Fibroblast of gingiva (primary cell): Measurements from ENCODE around the gene UNC13D.
"Not testable (repeated sequence)": the region's sequence is repeated elsewhere in the genome, so short reads cannot be mapped to it uniquely, and the experiment has no call there.

ENCODE experiments used
- DNase-seq: peaks from one replicate; pipeline ENCODE4 v3.0.0-alpha.2; 2011; ENCODE audit warnings: low read depth

The UNC13D gene

GRCh38 chr17:75843577-75844529 is at the start of gene UNC13D:
UNC13D (minus strand) TSS chr17:75844404; CDS start chr17:75844337, 67 bp downstream.
- DNase-seq = no peak

DNA sequence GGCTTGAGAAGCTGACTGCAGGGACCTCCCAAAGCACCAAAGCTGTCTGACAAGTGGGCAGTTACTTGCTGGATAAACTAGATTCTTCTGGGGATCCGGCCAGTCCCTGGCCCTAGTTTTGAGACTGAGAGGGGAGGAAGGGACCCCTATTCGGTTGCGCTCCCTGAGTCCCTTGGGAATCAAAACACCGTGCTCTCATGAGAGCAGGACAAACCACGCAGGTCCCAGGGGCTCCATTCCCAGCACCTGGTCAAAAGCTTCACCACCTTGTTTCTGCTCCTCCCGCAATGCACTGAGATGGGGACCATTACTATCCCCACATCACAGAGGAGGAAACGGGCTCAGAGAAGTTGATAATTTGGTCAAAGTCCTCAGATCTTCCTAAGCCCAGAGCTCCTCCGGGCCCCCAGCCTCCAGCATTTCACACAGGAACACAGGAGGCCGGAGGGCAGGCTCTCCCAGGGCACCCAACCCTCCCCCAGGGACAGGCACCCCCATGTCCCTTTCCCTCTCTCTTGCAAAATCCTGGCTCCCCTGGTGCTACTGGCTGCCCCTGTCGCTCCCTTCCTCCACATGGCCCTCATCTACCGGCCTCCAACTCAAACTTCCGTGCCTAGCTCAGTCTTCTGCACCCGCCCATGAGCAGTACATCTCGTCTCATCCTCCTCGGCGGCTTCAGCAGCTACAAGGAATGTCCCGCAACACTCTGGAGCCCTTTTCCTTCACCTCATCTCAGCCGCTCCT is 49.3 kb upstream of the UNC13D start:
- no peak for DNase-seq

GRCh38 chr17:75892556-75893224 is 48.5 kb upstream of the UNC13D start:
- DNase-seq = no peak

- DNase-seq = no peak
These were observed 47.7 kb upstream of the UNC13D start for GRCh38 chr17:75891605-75892555.

DNA sequence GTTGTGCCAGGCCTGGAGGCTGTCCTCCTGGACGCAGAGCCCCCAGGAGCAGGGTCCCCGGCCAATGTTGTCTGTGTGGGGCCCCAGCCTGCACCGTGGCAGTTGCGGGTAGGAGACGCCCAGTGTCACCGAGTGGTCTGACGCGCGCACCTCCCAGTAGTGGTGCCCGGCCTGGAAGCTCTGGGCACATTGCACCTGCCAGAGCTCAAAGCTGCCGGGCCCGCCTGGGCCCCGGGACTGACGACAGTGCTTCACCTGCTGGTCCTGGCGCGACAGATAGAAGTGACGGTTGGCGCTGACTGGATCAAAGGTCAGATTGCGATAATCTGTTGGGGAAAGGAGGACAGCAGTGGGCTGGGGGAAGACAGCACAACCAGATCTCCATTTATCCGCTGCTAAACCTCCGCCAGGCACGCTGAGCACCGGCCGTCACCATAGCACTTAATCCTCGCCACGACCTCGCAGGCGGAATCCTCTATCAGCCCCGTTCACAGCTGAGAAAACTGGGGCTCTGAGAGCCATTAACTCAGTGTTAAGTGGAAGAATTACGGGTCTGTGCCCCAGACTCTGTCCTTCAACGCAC is 46.9 kb upstream of the UNC13D start:
- DNase-seq = no peak

DNA sequence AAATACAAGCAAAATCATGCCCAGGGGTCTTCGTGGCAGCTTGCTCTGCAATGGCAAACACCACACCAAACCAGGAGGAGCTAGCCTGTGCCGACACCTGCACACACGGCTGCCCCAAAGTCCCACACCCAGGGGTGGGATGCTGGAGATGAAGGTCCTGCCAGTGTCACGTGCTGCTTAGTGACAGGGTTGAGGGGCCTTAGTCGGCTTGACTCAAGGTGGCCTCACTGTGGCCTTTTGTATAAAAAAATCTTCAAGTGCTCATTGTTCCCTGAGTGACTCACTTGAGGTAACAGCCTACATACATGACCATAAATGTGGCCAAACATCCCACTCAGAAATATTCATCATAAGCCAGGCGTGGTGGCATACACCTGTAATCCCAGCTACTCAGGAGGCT is 45.2 kb upstream of the UNC13D start:
- DNase-seq = no peak

- DNase-seq = no peak
These were observed 44.3 kb upstream of the UNC13D start for GRCh38 chr17:75888484-75888883.

GRCh38 chr17:75885860-75886259 is 41.7 kb upstream of the UNC13D start:
- not testable (repeated sequence) for DNase-seq

DNA sequence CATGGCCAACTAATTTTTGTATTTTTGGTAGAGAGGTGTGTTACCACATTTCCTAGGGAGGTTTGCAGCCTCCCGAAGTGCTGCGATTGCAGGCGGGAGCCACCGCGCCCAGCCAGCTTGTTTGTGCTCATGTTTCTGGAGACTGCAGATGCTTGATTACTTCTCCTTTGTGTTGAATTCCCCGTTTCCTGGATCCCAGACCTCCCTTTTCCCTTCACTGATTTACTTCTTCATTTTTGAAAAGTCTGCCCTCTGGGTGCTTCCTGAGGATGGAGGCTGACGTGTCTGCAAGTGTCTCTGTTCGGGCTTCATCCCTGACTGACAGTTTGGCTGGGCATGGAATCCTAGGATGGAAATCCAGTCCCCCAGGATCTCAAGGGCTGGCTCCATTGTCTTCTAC is 41.2 kb upstream of the UNC13D start:
- no peak for DNase-seq

- no peak for DNase-seq
These were observed 37.7 kb upstream of the UNC13D start for GRCh38 chr17:75881678-75882454.

DNA sequence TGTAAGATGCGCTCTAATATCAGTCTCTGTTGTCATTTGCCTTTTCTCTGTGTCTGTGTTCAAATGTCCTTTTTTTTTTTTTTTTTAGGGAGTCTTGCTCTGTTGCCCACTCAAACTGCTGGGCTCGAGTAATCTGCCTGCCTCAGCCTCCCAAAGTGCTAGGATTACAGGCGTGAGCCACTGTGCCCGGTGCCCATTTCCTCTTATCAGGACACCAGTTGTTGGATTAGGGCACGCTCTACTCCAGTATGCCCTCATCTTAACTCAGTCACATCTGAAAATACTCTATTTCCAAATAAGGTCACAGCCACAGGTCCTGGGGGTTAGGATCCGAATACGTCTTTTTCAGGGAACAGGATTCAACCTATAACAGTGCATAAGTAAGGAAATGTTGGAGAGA is 36.1 kb upstream of the UNC13D start:
- no peak for DNase-seq

DNA sequence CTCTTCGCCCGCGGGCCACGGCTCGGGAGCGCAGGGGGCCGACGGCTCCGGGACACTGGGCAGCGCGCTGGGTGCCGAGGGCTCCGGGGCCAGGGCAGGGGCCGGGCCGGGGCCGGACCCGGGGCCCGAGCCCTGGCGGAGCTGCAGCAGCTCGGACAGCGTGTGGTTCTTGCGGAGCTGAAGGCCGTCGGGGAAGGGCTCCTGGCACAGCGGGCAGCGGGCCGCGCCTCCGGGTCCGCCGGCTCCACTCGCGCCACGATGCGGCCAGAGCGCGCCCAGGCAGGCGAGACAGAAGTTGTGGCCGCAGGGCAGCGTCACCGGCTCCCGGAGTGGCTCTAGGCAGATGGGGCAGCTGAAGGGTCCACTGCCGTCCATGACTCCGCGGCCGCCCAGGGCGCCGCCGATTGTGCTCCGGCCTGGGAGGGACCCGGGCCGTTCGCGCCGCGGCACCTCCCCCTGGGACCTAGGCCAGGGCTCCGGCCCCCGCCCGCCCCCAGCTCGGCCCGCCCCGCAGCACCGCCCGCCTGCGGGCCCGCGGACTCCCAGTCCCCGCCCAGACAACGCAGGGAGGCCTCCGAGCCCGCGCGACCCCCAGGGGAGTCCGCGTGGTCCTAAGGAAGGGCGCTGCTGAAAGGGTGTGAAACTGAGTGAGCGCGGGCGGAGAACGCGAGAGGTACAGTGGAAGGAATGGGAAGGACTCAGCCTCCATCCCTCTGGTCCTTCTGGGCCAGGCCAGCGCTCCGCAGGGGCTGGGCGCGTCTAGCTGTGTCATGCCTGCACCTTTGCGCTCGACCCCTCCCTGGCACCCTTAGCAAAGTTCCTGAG is 34.2 kb upstream of the UNC13D start, which contains the start of gene TRIM47:
TSS of gene TRIM47 (minus strand) at position 408 of the 825 bp plus-strand sequence. CDS start at position 375, 33 bp downstream.
- DNase-seq = peak; percentile 74

GRCh38 chr17:75877752-75878173 is 33.6 kb upstream of the UNC13D start:
- peak; percentile 60 for DNase-seq

GRCh38 chr17:75876938-75877751 is 32.9 kb upstream of the UNC13D start:
- DNase-seq = peak; percentile 97

DNA sequence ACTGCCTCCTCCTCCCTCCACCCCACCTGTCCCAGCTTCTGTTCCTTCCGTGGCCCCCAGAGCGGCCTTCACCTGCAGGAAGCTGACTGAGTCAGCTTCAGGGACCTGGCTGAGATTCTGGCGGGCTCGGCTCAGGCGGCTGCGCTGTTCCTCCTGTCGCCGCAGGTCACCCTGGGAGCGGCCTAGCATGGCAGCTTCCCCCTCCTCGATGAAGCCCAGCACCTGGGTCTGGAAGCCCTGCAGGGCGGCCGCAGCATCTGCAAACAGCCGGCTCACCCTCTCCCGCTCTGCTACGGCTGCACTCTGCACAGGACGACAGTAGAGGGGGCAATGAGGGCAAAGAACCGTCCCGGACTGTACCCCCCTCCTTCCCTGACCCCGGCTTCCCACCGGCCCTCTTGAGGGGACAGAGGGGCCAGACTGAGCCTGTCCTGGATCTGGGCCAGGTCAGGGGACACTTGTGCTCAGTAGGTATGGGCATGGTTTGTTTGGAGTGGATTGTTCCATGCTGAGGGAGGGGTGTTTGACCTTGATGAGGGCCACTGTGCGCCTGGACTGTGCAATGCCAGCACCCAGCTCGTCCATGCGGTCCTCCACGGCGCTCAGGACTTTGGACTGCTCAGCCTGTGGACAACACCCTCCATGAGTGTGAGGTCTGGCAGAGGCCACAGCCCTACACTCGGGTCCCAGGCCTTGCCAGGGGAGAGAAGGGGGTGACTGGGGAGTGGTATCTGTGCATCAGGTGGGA is 32.2 kb upstream of the UNC13D start:
- no peak for DNase-seq

GRCh38 chr17:75875940-75876189 is 31.7 kb upstream of the UNC13D start:
- peak; percentile 67 for DNase-seq

DNA sequence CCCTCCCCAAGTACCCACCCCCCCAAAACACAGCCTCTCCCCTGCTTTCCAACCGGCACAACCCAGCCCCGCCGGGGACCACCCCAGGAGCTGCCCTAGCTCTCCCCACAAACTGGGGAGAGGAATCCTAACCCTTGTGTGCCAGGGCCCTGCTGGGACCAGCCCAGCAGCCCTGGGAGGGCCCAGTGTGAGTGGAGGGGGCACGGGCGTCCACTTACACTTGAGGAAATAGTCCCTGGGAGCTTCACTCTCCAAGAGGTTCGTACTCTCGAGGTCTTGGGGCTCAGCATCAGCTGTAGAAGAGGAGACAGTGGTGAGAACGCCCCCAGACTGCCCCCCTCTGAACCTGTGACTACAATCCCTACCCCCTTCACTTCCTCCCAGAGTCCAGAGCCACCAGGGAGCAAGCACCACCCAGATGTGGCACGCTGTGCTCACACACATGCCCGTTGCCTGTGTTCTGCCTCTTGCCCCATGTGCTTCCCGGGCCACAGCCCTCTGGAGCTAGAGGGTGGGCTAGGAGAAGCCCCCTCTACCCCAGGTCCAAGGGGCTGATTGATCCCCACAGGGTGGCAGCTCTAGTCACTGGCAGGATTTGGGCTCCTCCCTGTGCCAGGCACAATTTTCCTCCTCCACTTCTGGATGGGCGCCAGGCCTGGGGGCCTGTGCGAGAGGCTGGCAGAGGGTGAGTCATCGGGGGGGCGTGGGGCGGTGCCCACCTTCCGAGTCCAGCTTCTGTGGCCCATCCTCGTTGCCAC is 31.2 kb upstream of the UNC13D start:
- no peak for DNase-seq
